Caco-2 (cell line): ENCODE measurements around the gene NTHL1. TPM values are rescaled to one million over a fixed set of nuclear protein-coding genes. Genes with fewer than 3 reads are reported as not detected.

Experiments
- BruUV-seq: library from RNA; stranded (reverse); fragments of 400-500 nt; replicated peaks from 2 replicates; lab custom pipeline; 2021; lab: Mats Ljungman, UMichigan
- CTCF ChIA-PET: fragments of 300-600 bp; sonication (Branson Sonifier 250); formaldehyde crosslinking; loops from one replicate; lab custom pipeline; 2022; ENCODE audit warnings: antibody characterized with exemption; lab: Charles Lee
- POLR2A ChIA-PET: fragments of 300-600 bp; sonication (Branson Sonifier 250); formaldehyde crosslinking; loops from one replicate; lab custom pipeline; 2022; ENCODE audit warnings: antibody characterized with exemption; lab: Charles Lee
- DNase-seq, 2 experiments: peaks; one replicate each; pipeline versions ENCODE4 v3.0.0 to v3.0.0-alpha.2; 2020 to 2022
- H3K27me3 ChIP-seq: replicated peaks from 2 replicates; pipeline ENCODE4 v1.6.0; 2011; ENCODE audit warnings: low read length; ENCODE audit not compliant: control insufficient read depth, insufficient read depth
- H3K36me3 ChIP-seq: 2 replicates; pipeline ENCODE4 v1.5.1; 2011; ENCODE audit warnings: low read length; ENCODE audit not compliant: control insufficient read depth, insufficient read depth
- H3K4me1 ChIP-seq: fragments of 250-450 bp; sonication (Bioruptor Pico); 2 replicates; pipeline ENCODE4 v1.5.1; 2020; ENCODE audit warnings: mild to moderate bottlenecking
- H3K4me3 ChIP-seq: 2 replicates; pipeline ENCODE4 v1.5.1; 2011; ENCODE audit warnings: low read depth, mild to moderate bottlenecking, control low read depth, low read length
- H3K9me3 ChIP-seq: fragments of 250-450 bp; sonication (Bioruptor Pico); 2 replicates; pipeline ENCODE4 v1.5.1; 2020; ENCODE audit warnings: mild to moderate bottlenecking, moderate library complexity
- H3K27ac Mint-ChIP-seq: one replicate; pipeline ENCODE4 v1.8.0; 2022; ENCODE audit warnings: mixed read lengths; ENCODE audit not compliant: unreplicated experiment
- H3K27me3 Mint-ChIP-seq: one replicate; pipeline ENCODE4 v1.8.0; 2022; ENCODE audit warnings: mixed read lengths; ENCODE audit not compliant: insufficient read depth, unreplicated experiment
- H3K36me3 Mint-ChIP-seq: one replicate; pipeline ENCODE4 v1.8.0; 2022; ENCODE audit warnings: mild to moderate bottlenecking, mixed read lengths; ENCODE audit not compliant: insufficient read depth, unreplicated experiment
- H3K4me1 Mint-ChIP-seq: one replicate; pipeline ENCODE4 v1.8.0; 2022; ENCODE audit warnings: low read depth, mixed read lengths; ENCODE audit not compliant: unreplicated experiment
- H3K4me3 Mint-ChIP-seq: one replicate; pipeline ENCODE4 v1.8.0; 2022; ENCODE audit warnings: mild to moderate bottlenecking, moderate library complexity, mixed read lengths; ENCODE audit not compliant: unreplicated experiment
- H3K9me3 Mint-ChIP-seq: one replicate; pipeline ENCODE4 v1.8.0; 2022; ENCODE audit warnings: mixed read lengths; ENCODE audit not compliant: unreplicated experiment
- CTCF ChIP-seq, 2 experiments: fragments of 200-600 bp in 1 of 2; IDR thresholded peaks; 1 replicate in 1 of 2; 2 replicates in 1 of 2; pipeline versions ENCODE4 v1.5.1 to v1.8.0; 2011 to 2022; ENCODE audit warnings: antibody characterized with exemption in 1 of 2, control low read depth in 1 of 2, inconsistent platforms in 1 of 2, low read depth in 1 of 2, low read length in 1 of 2, mild to moderate bottlenecking in 1 of 2, moderate library complexity in 1 of 2; ENCODE audit not compliant: insufficient read depth in 1 of 2, severe bottlenecking in 1 of 2, unreplicated experiment in 1 of 2
- intact Hi-C: fragments of 100-400 bp; cut with micrococcal nuclease; formaldehyde crosslinking; loops from one replicate; pipeline ENCODE4 v1.10.0; 2022; ENCODE audit not compliant: unreplicated experiment
- total RNA-seq: library from RNA; stranded (reverse); gene quantifications from 2 replicates; pipeline ENCODE4 v1.2.3, GENCODE V29; 2022

NTHL1 gene
- total RNA-seq, 1 experiment from 2014 or later: 38.6 TPM

- intact Hi-C loops: no loop called here
- no TSS peak for BruUV-seq
Observed at GRCh38 chr16:2054543-2055245, 7.1 kb upstream of the NTHL1 start.

GRCh38 chr16:2053897-2054296, 6.3 kb upstream of the NTHL1 start:
- no peak for DNase-seq
- Mint-ChIP-seq H3K4me1 (no peaks in the 10 kb centered on the region), H3K4me3 (no peak overlapping the region), H3K27ac (no peak overlapping the region), H3K9me3 (no peaks in the 10 kb centered on the region), H3K36me3 (peaks cover 16% of the 10 kb centered on the region), H3K27me3 (no peaks in the 10 kb centered on the region)
- Histone ChIP-seq H3K4me1 (no peaks in the 10 kb centered on the region), H3K27me3 (no peaks in the 10 kb centered on the region), H3K36me3 (no peaks in the 10 kb centered on the region), H3K9me3 (no peaks in the 10 kb centered on the region), H3K4me3 (no peak overlapping the region)
- no peak for TF ChIP-seq CTCF (IDR thresholded peaks at IDR 0.05; ENCODE audit: insufficient read depth in 1 of 2, low read depth in 1 of 2, low read length in 1 of 2, severe bottlenecking in 1 of 2, unreplicated experiment in 1 of 2)
- BruUV-seq: no TSS peak
- POLR2A ChIA-PET: no interaction called here
- intact Hi-C loops: no loop called here
- CTCF ChIA-PET: no interaction called here

More at GRCh38 chr16:2054543-2055245, 7.1 kb upstream of the NTHL1 start:
- ChIA-PET CTCF (no interaction called here), POLR2A (no interaction called here)
- DNase-seq: no peak
- H3K36me3 ChIP-seq: no peaks in the 10 kb centered on the region
- no peak for TF ChIP-seq CTCF (IDR thresholded peaks at IDR 0.05; ENCODE audit: insufficient read depth in 1 of 2, low read depth in 1 of 2, low read length in 1 of 2, severe bottlenecking in 1 of 2, unreplicated experiment in 1 of 2)
- no peaks in the 10 kb centered on the region for H3K4me1 ChIP-seq
- Mint-ChIP-seq H3K4me3 (no peak overlapping the region), H3K36me3 (peaks cover 16% of the 10 kb centered on the region), H3K4me1 (no peaks in the 10 kb centered on the region), H3K27me3 (no peaks in the 10 kb centered on the region), H3K27ac (no peak overlapping the region), H3K9me3 (no peaks in the 10 kb centered on the region)
- H3K9me3 ChIP-seq: no peaks in the 10 kb centered on the region
- no peaks in the 10 kb centered on the region for H3K27me3 ChIP-seq
- H3K4me3 ChIP-seq: no peak overlapping the region

- Mint-ChIP-seq H3K36me3 (peaks cover 10% of the 10 kb centered on the region), H3K4me3 (no peak overlapping the region), H3K27ac (no peak overlapping the region), H3K9me3 (no peaks in the 10 kb centered on the region), H3K27me3 (no peaks in the 10 kb centered on the region), H3K4me1 (no peaks in the 10 kb centered on the region)
- BruUV-seq: no TSS peak
- Histone ChIP-seq H3K36me3 (no peaks in the 10 kb centered on the region), H3K27me3 (no peaks in the 10 kb centered on the region), H3K4me1 (no peaks in the 10 kb centered on the region), H3K4me3 (no peak overlapping the region), H3K9me3 (no peaks in the 10 kb centered on the region)
- no peak for DNase-seq
- TF ChIP-seq CTCF (IDR thresholded peaks at IDR 0.05; ENCODE audit: insufficient read depth in 1 of 2, low read depth in 1 of 2, low read length in 1 of 2, severe bottlenecking in 1 of 2, unreplicated experiment in 1 of 2): no peak
- CTCF ChIA-PET: no interaction called here
- POLR2A ChIA-PET: no interaction called here
- intact Hi-C loops: no loop called here
Observed at GRCh38 chr16:2053211-2053610, 5.6 kb upstream of the NTHL1 start.
